NCI-H128 (cell line): ENCODE measurements around the gene USP9X.
A peak's percentile ranks its signal among the peaks of the same experiment; 100 is the strongest.
"Not testable (repeated sequence)": the region's sequence is repeated elsewhere in the genome, so short reads cannot be mapped to it uniquely, and the experiment has no call there.

Experiments used
- DNase-seq: peaks from one replicate; lab custom pipeline; 2025; ENCODE audit not compliant: unreplicated experiment; lab: John Stamatoyannopoulos, UW

USP9X gene

DNA sequence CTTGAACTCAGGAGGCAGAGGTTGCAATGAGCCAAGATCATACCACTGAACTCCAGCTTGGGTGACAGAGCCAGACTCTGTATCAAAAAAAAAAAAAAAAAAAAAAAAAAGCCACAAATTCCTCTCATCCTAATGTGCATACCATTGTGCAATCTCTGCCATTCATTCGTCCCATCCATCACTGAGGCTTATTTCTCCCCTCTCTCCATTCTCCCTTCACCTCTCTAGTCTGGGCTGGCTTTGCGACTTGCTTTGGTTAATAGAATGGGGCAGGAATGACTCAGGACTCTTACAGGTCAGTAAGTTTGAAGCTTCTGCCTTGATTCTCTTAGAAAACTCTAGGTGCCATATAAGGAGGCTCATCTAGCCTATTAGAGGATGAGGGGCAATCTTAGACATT lies 188.4 kb downstream of the USP9X start:
- no peak for DNase-seq

DNA sequence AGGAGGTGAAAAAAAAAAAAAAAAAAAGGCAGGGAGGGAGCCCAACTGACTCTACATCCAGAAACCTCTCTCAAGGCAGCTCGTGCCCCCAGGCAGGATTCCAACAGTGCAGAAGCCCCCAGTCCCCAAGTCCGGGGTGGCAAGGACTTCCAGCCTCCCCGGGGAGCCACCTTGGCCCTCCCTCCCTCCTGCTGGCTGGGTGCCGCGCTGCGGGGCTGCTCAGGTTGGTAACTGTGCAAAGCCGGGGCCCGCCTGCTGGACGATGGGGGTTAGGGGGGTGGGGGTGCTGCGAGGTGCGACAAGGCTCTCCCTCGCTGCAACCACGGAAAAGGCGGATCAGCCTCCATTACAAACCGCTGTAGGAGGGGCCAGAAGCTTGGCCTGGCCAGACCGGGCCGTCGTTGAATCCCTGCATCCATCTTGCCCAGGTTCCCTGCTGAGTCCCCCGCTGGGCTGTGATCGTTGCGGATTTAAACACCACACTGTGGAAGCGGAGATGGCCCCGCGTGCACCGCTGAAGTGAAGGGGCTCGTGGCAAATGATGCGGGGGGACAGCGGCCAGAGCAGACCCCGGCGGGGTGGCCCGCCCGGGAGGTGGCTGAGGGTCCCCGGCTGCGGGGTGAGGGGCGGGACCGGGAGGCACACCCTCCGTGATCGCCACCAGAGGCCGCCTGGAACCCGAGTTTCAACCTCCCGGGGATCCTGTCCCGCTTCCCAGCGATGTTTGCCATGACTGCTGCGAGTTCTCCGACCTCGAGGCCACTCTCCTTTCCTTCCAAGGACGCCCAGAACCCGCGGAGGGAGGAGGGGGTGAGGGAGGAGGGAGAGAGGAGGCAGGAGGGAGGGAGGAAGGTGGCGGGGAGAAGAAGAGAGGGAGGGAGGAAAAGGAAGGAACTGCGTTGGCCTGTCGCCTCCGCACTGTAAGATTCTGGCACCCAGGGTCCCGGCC lies 190.7 kb downstream of the USP9X start:
- DNase-seq: peak; percentile 33

DNA sequence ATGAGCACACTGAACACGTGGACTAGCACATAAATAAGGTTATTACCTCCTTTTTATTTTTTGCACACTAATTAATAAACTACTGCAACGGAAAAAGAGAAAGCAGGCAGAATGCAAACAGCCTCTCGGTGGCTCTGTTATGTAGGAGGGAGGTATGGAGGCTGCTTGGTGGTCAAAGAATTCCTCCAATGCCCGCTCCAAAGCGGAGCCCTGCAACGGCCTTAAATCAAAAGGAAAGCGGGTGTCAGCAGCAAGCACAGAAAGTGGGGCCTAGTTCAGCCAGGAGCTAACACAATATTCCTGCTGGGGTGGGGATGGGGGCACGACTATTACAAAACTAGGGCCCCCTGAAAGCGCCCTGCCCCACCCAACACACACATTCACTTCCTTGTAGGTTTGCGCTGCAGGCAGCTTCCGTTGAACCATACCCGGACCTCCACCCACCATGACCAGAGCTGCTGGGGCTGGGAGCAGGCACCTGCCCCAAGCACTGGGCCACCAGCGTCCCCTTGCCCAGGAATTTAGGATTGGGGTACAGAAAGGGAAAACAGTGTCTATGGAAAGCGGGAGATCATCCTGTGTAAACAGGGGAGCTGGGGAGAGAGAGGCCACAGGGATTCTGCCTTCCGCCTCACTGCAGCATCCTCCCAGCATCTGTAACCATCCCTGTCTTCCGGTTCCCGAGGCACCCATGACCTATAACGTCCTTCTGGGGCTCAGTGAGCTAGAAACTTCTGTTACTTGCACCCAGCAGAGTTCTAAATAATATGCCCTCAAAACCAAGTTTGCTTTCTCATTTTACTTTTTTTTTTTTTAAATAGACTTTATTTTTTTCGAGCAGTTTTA lies 191.6 kb downstream of the USP9X start:
- DNase-seq: no peak

DNA sequence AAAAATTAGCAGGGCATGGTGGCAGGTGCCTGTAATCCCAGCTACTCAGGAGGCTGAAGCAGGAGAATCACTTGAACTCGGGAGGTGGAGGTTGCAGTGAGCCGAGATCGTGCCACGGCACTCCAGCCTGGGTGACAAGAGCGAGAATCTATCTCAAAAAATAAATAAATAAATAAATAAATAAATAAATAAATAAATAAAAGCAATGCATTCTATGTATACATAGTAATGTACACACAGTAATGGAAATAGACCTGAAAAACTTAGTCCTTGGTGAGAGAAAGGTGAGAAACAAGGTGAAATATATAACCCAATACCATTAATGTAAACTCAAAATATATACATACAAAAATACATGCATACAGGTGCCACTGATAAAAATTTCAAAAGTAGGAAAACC lies 197.1 kb downstream of the USP9X start:
- not testable (repeated sequence) for DNase-seq

DNA sequence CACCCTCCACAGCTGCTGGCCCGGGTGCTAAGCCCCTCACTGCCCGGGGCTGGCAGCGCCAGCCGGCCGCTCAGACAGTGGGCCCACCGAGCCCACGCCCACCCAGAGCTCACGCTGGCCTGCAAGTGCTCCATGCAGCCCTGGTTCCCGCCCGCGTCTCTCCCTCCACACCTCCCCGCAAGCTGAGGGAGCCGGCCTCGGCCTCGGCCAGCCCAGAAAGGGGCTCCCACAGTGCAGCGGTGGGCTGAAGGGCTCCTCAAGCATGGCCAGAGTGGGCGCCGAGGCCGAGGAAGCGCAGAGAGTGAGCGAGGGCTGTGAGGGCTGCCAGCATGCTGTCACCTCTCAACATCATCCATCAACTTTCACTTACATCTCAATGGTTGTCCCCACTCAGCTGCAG lies 200.7 kb downstream of the USP9X start:
- not testable (repeated sequence) for DNase-seq
